ENCODE data around the gene LAD1. TPM values are rescaled to one million over a fixed set of nuclear protein-coding genes. Genes with fewer than 3 reads are reported as not detected.

LAD1 gene
- total and polyA plus RNA-seq, 4 experiments from 2014 or later, result 0.17 TPM; not detected in 3

- H3K9me3 ChIP-seq (ENCODE audit: control insufficient read depth in 1 of 2, low read length in 2 of 2), result no peaks in the 10 kb centered on the region
- H3K4me1 ChIP-seq (ENCODE audit: insufficient read depth, low read length), result no peaks in the 10 kb centered on the region
- H3K27me3 ChIP-seq (ENCODE audit: insufficient read depth, low read length), result no peaks in the 10 kb centered on the region
- ChIA-PET CTCF (ENCODE audit: partially characterized antibody) (interaction anchor here (0.9 kb wide), 1 partner anchor 14 kb away, joined by 3 read pairs; no protein-coding TSS in a partner anchor), POLR2A (ENCODE audit: partially characterized antibody) (no interaction called here)
- no peak overlapping the region for H3K27ac ChIP-seq (ENCODE audit: low read depth, low read length)
- Mint-ChIP-seq H3K36me3 (peaks cover 0 to 2% of the 10 kb centered on the region in 2 donors), H3K9me3 (peaks cover 0 to 2% (median 0%) of the 10 kb centered on the region in 8 donors), H3K4me3 (no peak overlapping the region), H3K27ac (no peak overlapping the region), H3K4me1 (peaks cover 4 to 8% (median 6%) of the 10 kb centered on the region in 4 donors), H3K27me3 (peaks cover 17 to 23% of the 10 kb centered on the region in 2 donors)
- H3K36me3 ChIP-seq (ENCODE audit: insufficient read depth, low read length), result no peaks in the 10 kb centered on the region
- DNase-seq, result no peak
- intact Hi-C loops (cut with micrococcal nuclease), result no loop called here
- H3K4me3 ChIP-seq (ENCODE audit: low read length in 2 of 2), result no peak overlapping the region
These were observed 35.1 kb upstream of the LAD1 start for GRCh38 chr1:201434266-201434665.

- Mint-ChIP-seq H3K36me3 (peaks cover 0 to 2% of the 10 kb centered on the region in 2 donors), H3K4me3 (no peak overlapping the region), H3K9me3 (peaks cover 0 to 2% (median 0%) of the 10 kb centered on the region in 8 donors), H3K27ac (no peak overlapping the region), H3K4me1 (peaks cover 4 to 8% (median 6%) of the 10 kb centered on the region in 4 donors), H3K27me3 (peaks cover 17 to 23% of the 10 kb centered on the region in 2 donors)
- Histone ChIP-seq H3K4me3 (ENCODE audit: low read length in 2 of 2) (no peak overlapping the region), H3K27ac (ENCODE audit: low read depth, low read length) (no peak overlapping the region), H3K36me3 (ENCODE audit: insufficient read depth, low read length) (no peaks in the 10 kb centered on the region), H3K4me1 (ENCODE audit: insufficient read depth, low read length) (no peaks in the 10 kb centered on the region), H3K9me3 (ENCODE audit: control insufficient read depth in 1 of 2, low read length in 2 of 2) (no peaks in the 10 kb centered on the region), H3K27me3 (ENCODE audit: insufficient read depth, low read length) (no peaks in the 10 kb centered on the region)
- ChIA-PET CTCF (ENCODE audit: partially characterized antibody) (interaction anchor here (0.8 to 1.4 kb wide), 6 partner anchors 12 to 82 kb away, joined by 3 to 6 read pairs (median 3); no protein-coding TSS in a partner anchor), POLR2A (ENCODE audit: partially characterized antibody) (interaction anchor here (0.8 kb wide), 1 partner anchor 360 kb away, joined by 3 read pairs; no protein-coding TSS in a partner anchor)
- DNase-seq, result no peak
- intact Hi-C loops (cut with micrococcal nuclease), result no loop called here
These were observed 34.5 kb upstream of the LAD1 start for GRCh38 chr1:201433609-201434008.

GRCh38 chr1:201430776-201431175, 31.7 kb upstream of the LAD1 start:
- no peak overlapping the region for H3K27ac Mint-ChIP-seq
- peaks cover 11 to 15% of the 10 kb centered on the region in 2 donors for H3K27me3 Mint-ChIP-seq
- H3K27me3 ChIP-seq (ENCODE audit: insufficient read depth, low read length), result no peaks in the 10 kb centered on the region
- peaks cover 0 to 1% of the 10 kb centered on the region in 2 donors for H3K36me3 Mint-ChIP-seq
- ChIA-PET POLR2A (ENCODE audit: partially characterized antibody) (no interaction called here), CTCF (ENCODE audit: partially characterized antibody) (no interaction called here)
- H3K4me1 ChIP-seq (ENCODE audit: insufficient read depth, low read length), result no peaks in the 10 kb centered on the region
- no peak for DNase-seq
- intact Hi-C loops (cut with micrococcal nuclease), result no loop called here
- no peaks in the 10 kb centered on the region for H3K36me3 ChIP-seq (ENCODE audit: insufficient read depth, low read length)
- no peaks in the 10 kb centered on the region for H3K9me3 ChIP-seq (ENCODE audit: control insufficient read depth in 1 of 2, low read length in 2 of 2)
- peaks cover 0 to 2% (median 0%) of the 10 kb centered on the region in 8 donors for H3K9me3 Mint-ChIP-seq
- H3K4me3 ChIP-seq (ENCODE audit: low read length in 2 of 2), result no peak overlapping the region
- H3K4me1 Mint-ChIP-seq, result peaks cover 2 to 3% (median 3%) of the 10 kb centered on the region in 4 donors
- no peak overlapping the region for H3K4me3 Mint-ChIP-seq
- no peak overlapping the region for H3K27ac ChIP-seq (ENCODE audit: low read depth, low read length)

GRCh38 chr1:201429736-201430501, 30.8 kb upstream of the LAD1 start:
- Mint-ChIP-seq H3K36me3 (no peaks in the 10 kb centered on the region), H3K9me3 (no peaks in the 10 kb centered on the region), H3K27ac (no peak overlapping the region), H3K27me3 (peaks cover 9 to 13% of the 10 kb centered on the region in 2 donors), H3K4me1 (no peaks in the 10 kb centered on the region), H3K4me3 (no peak overlapping the region)
- no peak for DNase-seq
- H3K27ac ChIP-seq (ENCODE audit: low read depth, low read length), result no peak overlapping the region
- no peaks in the 10 kb centered on the region for H3K36me3 ChIP-seq (ENCODE audit: insufficient read depth, low read length)
- no peaks in the 10 kb centered on the region for H3K9me3 ChIP-seq (ENCODE audit: control insufficient read depth in 1 of 2, low read length in 2 of 2)
- no peaks in the 10 kb centered on the region for H3K27me3 ChIP-seq (ENCODE audit: insufficient read depth, low read length)
- POLR2A ChIA-PET (ENCODE audit: partially characterized antibody), result no interaction called here
- intact Hi-C loops (cut with micrococcal nuclease), result no loop called here
- no peaks in the 10 kb centered on the region for H3K4me1 ChIP-seq (ENCODE audit: insufficient read depth, low read length)
- CTCF ChIA-PET (ENCODE audit: partially characterized antibody), result no interaction called here
- H3K4me3 ChIP-seq (ENCODE audit: low read length in 2 of 2), result no peak overlapping the region

GRCh38 chr1:201427963-201428362, 28.8 kb upstream of the LAD1 start:
- H3K4me3 ChIP-seq (ENCODE audit: low read length in 2 of 2), result no peak overlapping the region
- Mint-ChIP-seq H3K27ac (no peak overlapping the region), H3K9me3 (no peaks in the 10 kb centered on the region), H3K4me1 (no peaks in the 10 kb centered on the region), H3K4me3 (no peak overlapping the region), H3K27me3 (peaks cover 9 to 13% of the 10 kb centered on the region in 2 donors), H3K36me3 (no peaks in the 10 kb centered on the region)
- no peak overlapping the region for H3K27ac ChIP-seq (ENCODE audit: low read depth, low read length)
- H3K36me3 ChIP-seq (ENCODE audit: insufficient read depth, low read length), result no peaks in the 10 kb centered on the region
- intact Hi-C loops (cut with micrococcal nuclease), result no loop called here
- no peaks in the 10 kb centered on the region for H3K4me1 ChIP-seq (ENCODE audit: insufficient read depth, low read length)
- ChIA-PET CTCF (ENCODE audit: partially characterized antibody) (interaction anchor here (1.0 kb wide), 1 partner anchor 85 kb away, joined by 3 read pairs; no protein-coding TSS in a partner anchor), POLR2A (ENCODE audit: partially characterized antibody) (no interaction called here)
- no peaks in the 10 kb centered on the region for H3K9me3 ChIP-seq (ENCODE audit: control insufficient read depth in 1 of 2, low read length in 2 of 2)
- no peaks in the 10 kb centered on the region for H3K27me3 ChIP-seq (ENCODE audit: insufficient read depth, low read length)
- no peak for DNase-seq

- H3K27me3 Mint-ChIP-seq, result peaks cover 8 to 12% of the 10 kb centered on the region in 2 donors
- POLR2A ChIA-PET (ENCODE audit: partially characterized antibody), result no interaction called here
- Histone ChIP-seq H3K4me3 (ENCODE audit: low read length in 2 of 2) (no peak overlapping the region), H3K36me3 (ENCODE audit: insufficient read depth, low read length) (no peaks in the 10 kb centered on the region), H3K4me1 (ENCODE audit: insufficient read depth, low read length) (no peaks in the 10 kb centered on the region), H3K27ac (ENCODE audit: low read depth, low read length) (no peak overlapping the region), H3K9me3 (ENCODE audit: control insufficient read depth in 1 of 2, low read length in 2 of 2) (no peaks in the 10 kb centered on the region), H3K27me3 (ENCODE audit: insufficient read depth, low read length) (no peaks in the 10 kb centered on the region)
- no peaks in the 10 kb centered on the region for H3K9me3 Mint-ChIP-seq
- DNase-seq, result no peak
- H3K27ac Mint-ChIP-seq, result no peak overlapping the region
- H3K4me3 Mint-ChIP-seq, result no peak overlapping the region
- intact Hi-C loops (cut with micrococcal nuclease), result no loop called here
- no peaks in the 10 kb centered on the region for H3K4me1 Mint-ChIP-seq
- no peaks in the 10 kb centered on the region for H3K36me3 Mint-ChIP-seq
- CTCF ChIA-PET (ENCODE audit: partially characterized antibody), result interaction anchor here (1.2 to 1.3 kb wide), 2 partner anchors 9 to 21 kb away, joined by 3 to 4 read pairs; no protein-coding TSS in a partner anchor
These were observed 27.6 kb upstream of the LAD1 start for GRCh38 chr1:201426479-201427310.

GRCh38 chr1:201424146-201424545, 25.0 kb upstream of the LAD1 start:
- no peaks in the 10 kb centered on the region for H3K36me3 Mint-ChIP-seq
- H3K4me3 Mint-ChIP-seq, result no peak overlapping the region
- H3K4me3 ChIP-seq (ENCODE audit: low read length in 2 of 2), result no peak overlapping the region
- intact Hi-C loops (cut with micrococcal nuclease), result no loop called here
- CTCF ChIA-PET (ENCODE audit: partially characterized antibody), result no interaction called here
- no peaks in the 10 kb centered on the region for H3K9me3 ChIP-seq (ENCODE audit: control insufficient read depth in 1 of 2, low read length in 2 of 2)
- no peak for DNase-seq
- H3K36me3 ChIP-seq (ENCODE audit: insufficient read depth, low read length), result no peaks in the 10 kb centered on the region
- H3K27me3 ChIP-seq (ENCODE audit: insufficient read depth, low read length), result no peaks in the 10 kb centered on the region
- no peaks in the 10 kb centered on the region for H3K4me1 Mint-ChIP-seq
- no peaks in the 10 kb centered on the region for H3K4me1 ChIP-seq (ENCODE audit: insufficient read depth, low read length)
- peaks cover 3 to 5% of the 10 kb centered on the region in 2 donors for H3K27me3 Mint-ChIP-seq
- no peak overlapping the region for H3K27ac Mint-ChIP-seq
- no peak overlapping the region for H3K27ac ChIP-seq (ENCODE audit: low read depth, low read length)
- POLR2A ChIA-PET (ENCODE audit: partially characterized antibody), result no interaction called here
- no peaks in the 10 kb centered on the region for H3K9me3 Mint-ChIP-seq

Measured in CD4-positive, alpha-beta memory T cell (primary cell).